NCI-H526 (cell line): ENCODE results near the gene ERG28.
A peak's percentile ranks its signal among the peaks of the same experiment; 100 is the strongest.
"Not testable (repeated sequence)": the region's sequence is repeated elsewhere in the genome, so short reads cannot be mapped to it uniquely, and the experiment has no call there.

Source experiments
- DNase-seq, 2 experiments: peaks; one replicate each; lab custom pipeline; 2025; lab: John Stamatoyannopoulos, UW

The ERG28 gene, protein sequence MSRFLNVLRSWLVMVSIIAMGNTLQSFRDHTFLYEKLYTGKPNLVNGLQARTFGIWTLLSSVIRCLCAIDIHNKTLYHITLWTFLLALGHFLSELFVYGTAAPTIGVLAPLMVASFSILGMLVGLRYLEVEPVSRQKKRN

DNA sequence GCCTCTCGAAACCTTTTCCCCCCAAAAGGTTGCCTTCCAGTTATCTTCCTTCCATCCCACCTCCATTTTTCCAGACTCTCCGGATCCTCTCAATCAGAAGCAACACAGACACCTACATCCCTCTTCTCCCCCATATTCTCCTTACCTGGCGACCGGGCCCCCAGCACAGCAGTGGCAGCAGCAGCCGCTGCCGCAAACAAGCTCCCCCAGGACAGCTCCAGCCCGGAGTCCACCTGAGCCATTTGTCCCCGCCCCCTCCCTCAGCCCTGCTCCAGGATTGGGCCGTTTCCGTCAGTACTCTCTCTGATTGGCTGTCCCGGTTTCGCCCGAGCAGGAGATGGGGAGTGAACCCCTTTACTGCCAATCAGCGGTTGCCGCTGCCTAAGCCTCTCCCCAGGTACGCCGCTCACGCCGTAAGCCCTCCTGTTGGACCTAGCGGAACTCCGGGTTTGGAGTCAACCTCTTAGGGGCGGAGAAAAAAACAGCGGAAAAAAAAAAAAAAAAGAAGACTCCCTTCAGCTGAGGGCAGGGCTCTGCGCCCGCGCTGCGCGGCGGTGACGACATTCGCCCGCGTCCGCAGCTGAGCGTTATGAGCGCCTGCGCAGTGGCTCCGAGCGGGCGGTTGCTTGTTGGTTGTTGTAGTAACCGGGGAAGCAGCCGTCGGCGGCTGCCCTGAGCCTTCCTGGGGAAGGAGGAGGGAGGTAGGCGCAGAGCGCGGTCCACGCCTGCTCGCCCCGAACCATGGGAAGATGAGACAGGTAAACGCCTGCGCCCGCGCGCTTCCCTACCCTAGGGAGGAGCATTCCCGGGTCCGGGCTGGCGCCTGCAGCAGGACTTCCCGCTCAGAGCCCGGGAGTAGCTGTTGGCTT, at the start of gene ERG28, which contains the start of gene TTLL5:
TSS of gene ERG28 (minus strand) at position 247 of the 869 bp plus-strand sequence. CDS start 3,374 bp downstream, outside the sequence.
TSS of gene TTLL5 (plus strand) at position 617 of the 869 bp plus-strand sequence. CDS start 1,904 bp downstream, outside the sequence.
- peak; percentile 99 to 100 for DNase-seq

DNA sequence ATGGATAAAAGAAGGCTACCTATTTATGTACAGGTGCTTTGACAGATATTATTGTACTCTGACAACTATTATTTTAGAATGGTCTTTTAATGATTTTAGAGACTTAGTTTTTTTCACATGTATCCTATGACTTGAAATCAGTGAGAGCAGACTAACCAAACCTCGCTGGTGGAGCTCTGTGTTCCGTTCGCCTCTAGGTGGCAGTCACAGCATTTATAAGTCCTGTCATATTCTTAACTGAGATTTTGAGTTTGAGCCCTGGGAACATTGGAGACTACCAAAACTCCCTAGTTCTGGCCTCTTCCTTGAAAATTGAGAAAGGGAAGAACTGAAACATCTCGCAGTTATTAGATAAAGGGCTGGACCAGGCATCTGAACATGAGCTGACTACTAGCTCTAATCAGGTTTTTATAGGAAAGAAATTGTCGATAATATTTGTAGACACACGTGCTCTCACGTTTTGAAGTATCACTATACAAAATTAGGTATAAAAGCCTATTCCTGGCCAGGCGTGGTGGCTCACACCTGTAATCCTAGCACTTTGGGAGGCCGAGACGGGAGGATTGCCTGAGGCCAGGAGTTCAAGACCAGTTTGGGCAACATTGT, 48.6 kb upstream of the ERG28 start:
- peak; percentile 34 to 80 for DNase-seq

DNA sequence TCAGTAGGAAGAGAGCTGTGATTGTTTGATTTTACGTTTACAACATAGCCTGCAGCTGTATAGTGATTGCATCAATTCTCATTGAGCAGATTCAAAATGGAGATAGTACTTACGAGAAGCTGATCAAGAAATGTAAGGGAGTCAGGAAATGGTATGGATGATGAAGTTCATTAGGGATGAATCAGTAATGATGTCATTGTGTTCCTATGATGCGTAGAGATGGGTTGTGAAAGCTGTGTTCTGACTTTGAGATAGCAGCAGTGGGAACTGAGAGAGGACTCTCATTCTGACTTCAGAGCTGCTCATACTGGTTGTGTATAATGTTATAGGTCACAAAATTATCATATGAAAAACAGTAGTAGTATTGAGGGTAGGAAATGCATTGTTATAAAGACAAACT, 44.3 kb upstream of the ERG28 start:
- no peak for DNase-seq

DNA sequence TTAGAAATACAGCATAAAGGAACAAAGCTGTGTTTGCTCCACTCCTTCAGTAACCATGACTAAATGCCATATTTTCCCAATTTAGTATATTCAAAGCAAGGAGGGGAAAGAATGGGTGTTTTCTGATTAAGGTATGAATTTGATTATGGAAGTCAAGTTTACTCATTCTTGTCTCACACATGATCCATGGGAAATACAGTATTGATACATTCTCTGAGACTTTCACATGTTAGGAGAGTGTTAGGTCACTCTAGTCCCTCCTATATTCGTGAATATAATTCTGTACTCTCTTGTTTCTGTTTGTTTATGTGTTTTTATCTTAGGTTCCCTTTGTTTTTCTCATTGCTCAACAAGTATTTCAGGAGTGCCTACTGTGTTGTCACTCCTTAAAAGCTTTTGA, 42.8 kb upstream of the ERG28 start:
- DNase-seq: no peak

DNA sequence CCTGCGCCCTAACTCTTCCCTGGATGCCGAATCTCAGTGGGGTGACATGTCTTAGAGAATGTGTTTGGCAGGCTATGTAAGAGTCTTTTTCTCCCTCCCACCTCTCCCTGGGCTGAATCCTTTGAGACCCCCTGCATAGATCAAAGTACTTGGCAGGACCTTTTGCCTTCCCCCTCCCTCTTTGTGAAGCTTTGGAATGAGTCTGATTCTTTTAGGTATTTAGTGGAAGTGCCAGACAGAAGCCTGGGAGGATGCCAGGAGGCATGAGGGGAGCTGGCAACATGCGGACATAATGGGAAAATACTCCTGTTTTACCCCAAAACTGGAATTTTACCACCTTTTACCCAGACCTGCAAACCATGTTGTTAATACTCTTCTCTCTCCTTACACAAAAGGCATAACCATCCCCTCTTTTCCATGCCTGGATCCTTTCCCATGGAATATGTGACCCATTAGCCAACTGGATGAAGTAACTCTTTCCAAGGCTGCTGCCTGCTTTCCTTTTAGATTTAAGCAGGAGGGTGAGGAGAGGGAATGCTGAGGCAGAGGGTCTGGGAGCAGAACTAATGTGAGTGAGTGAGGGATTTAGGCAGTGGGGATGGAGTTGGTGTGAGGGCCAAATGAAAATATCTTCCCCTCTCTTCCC, 42.1 kb upstream of the ERG28 start:
- DNase-seq: no peak

DNA sequence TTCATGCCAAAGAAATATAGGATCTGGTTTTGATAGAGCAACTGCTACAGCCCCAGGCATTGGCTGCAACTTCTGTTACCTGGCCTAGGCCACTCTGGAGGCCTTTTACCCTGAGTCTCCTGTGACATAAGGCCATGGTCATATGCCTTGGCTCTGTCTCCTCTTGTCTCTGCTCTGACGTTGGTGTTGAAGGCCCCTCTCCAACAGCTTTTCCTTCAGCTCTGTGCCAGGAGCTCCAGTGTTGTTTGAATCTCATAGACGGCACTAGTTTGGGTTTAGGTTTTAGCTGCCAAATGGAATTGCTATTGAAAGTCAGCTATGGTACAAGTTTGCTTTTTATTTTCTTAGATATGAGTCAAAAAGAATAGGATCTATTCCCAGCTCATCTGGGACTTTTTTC, 41.4 kb upstream of the ERG28 start:
- no peak for DNase-seq

DNA sequence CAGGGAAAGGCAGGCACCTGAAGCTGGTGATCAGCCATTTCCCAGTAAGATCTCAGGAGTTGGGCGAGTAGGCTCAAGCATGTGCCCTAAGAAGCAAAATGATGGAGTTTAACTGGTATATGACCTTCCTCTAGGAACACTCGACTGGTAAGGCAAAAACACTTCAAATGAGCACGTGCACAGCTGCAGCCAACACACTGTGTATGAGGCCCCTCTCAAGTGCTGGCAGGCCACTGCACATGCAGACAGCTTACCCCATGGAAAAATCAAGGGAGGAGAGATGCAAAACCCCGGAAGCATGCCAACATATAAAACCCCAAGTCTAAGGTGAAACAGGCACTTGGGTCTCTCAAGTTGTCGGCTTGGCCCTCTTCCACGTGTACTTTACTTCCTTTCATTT, 39.6 kb upstream of the ERG28 start:
- no peak for DNase-seq

DNA sequence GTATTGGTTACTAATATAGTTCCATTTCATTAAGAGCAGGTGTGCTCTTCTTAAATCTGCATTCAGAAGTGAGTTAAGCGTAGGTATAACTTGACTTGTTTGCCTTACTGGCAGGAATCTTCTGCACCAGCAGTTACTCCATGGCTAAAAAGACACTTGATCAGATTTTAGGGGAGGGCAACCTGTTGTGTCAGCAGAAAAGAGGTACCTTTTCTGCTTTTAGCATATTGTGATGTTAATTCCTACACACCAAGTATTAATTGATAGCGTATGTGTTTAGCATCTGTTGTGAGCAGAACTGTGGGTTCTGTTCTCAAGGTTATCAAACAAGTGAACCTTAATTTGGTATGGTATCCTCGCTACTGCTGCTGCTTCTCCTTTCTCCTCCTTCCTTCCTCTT, 38.7 kb upstream of the ERG28 start:
- DNase-seq: no peak

DNA sequence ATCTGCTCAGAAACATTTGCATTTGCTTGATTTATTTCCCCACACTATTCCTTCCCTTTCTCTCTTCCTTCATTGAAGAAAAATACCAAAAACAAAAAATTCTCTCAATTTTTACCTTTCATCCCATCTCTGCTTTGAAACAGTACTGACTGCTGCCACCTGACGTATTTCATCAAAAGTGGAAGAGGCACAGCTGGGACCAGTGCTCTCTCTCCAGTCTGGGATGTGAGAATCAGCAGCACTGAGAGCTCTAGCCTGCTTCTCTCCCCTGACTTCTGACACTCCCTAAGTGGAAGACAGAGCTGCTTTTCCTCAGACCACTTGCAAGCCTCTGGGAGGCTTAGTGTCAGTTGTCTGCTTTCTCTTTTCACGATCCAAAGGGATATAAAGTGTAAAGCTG, 37.2 kb upstream of the ERG28 start:
- DNase-seq: no peak

DNA sequence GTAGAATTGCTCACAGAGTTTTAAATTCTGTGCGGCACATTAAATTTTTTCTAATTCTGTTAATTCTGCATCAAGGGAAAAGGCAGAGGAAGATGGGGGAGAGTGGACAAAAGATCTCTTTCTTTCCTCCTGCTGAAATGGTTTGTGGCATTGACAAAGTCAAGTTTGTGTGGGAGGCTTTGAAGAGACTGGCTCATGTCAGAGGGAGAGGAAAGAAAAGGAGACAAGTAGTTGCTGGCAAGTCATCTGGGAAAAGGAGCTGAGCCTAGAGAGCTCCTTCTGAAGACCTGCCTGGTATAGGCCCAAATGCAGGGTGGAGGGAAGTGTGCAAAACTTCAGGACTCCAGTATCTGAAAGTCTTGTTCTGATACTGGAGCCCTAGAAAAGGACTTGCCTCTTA, 36.7 kb upstream of the ERG28 start:
- DNase-seq: no peak

DNA sequence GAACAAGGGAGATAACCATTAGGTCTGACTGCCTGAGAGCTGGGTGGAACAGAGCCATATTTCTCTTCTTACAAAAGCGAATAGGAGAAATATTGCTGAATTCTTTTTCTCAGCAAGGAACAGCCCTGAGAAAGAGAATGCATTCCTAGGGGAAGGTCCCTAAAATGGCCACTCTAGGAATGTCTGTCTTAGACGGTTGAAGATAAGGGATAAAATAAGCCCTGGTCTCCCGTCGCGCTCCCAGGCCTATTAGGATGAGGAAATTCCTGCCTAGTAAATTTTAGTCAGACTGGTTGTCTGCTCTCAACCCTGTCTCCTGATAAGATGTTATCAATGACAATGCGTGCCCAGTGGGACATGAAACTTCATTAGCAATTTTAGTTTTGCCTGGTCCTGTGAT, 34.3 kb upstream of the ERG28 start:
- not testable (repeated sequence) for DNase-seq

DNA sequence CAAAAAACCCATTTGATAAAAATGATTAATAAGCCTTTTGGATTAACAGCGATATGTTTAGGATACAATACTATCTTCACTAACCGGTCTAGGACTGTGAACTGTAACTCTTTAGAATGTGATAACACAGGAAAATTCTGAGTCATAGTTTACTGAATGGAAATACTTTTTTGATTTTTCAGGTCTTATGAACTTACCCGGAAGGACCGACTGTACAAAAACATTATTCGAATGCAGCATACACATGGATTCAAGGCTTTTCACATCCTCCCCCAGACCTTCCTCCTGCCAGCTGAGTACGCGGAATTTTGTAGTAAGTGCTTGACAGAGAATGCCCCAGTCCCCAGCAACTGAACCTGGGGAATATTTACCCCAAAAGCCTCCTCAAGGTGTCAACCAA, 29.3 kb upstream of the ERG28 start:
- DNase-seq: no peak

DNA sequence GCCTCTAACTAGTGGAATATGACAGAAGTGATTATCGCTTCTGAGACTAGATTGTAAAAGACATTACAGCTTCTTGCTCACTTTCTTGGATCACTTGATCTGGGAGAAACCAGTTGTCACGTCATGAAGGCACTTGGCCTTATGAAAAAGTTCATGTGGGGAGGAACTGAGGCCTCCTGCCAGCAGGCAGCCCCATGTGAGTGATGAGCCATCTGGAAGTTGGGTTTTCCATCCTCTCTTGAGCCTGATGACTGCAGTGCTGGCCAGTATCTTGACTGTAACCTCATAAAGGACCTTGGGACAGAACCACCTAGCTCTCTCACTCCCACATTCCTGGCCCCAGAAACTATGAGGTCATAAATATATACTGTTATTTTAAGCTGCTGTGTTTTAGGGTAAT, 28.3 kb upstream of the ERG28 start:
- DNase-seq: no peak

DNA sequence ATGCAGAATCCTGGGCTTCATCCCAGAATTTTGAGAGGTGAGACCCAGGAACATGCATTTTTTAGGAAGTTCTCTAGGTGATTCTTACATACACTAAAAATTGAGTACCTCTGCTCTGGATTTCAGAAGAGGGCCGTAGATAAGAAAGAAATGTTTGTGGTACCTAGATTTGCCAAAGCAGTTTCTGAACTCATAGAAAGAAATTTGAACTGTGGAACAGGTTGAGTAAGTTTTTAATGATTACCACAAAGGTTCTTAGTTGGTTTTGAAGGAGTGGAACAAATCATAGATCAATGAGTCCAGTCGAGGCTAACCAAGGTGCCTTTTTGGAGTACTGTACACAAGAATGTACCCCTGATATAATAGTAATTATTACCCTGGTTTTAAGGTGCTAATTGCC, 25.2 kb upstream of the ERG28 start:
- no peak for DNase-seq

DNA sequence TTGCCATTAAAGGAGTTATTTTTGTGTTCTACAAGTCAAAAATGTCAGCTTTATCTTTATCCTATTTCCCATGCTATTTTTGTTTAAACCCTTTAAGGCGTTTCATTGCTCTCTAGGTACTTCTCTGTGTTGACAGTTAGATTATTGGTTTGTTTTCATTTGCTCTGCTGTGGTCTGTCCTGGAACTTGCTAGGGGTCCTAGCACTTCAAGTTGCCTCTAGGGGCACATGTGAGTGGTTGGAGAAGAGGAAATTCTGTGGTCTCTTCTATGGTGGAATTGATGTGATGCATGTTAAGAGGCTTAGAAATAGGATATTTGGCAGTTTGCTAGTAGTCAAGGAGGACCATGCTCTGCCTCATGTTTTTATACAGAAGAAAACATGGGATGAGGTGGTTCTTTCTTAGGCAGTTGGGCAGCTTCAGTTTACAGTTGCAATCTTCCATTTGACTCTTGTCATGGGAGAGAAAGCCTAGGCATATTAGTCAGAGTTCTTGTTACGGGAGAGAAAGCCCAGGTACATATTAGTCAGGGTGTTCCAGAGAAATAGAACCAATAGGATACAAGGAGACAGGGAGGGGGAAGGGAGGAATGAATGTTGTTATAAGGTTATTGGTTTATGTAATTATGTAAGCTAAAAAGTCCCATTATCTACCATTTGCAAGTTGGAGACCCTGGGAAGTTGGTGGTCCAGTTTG, 14.7 kb upstream of the ERG28 start:
- no peak for DNase-seq

DNA sequence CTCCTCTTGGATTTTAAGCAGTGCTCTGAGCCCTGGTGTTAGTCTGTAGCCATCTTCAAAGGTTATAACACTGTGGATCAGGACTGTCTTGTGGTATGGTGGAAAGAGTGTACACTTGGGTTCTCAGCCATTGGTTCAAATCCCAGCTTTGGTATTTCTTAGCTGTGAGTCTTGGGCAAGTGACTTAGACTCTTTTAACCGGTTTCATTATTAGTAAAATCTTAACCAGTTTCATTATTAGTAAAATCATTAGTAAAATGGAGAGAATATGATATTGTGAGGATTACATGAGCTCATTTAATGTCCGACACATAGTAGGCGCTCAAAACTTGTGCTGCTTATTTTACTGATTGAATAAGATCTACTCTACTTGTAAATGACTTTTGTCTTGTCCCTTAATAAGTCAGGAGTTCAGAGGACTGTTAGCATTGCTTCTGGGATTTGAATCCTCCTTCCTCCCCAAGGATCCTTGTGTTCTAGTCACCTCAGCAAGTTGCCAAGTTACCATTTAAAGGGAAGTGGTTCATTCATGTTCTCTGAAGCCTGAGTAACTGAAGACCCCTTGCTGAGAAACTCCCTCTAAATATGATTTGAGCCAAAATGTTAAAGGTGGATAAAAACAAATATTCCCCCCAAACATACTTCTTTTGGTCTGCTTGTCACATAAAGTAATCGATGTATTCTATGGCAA, 12.8 kb upstream of the ERG28 start:
- DNase-seq: no peak

DNA sequence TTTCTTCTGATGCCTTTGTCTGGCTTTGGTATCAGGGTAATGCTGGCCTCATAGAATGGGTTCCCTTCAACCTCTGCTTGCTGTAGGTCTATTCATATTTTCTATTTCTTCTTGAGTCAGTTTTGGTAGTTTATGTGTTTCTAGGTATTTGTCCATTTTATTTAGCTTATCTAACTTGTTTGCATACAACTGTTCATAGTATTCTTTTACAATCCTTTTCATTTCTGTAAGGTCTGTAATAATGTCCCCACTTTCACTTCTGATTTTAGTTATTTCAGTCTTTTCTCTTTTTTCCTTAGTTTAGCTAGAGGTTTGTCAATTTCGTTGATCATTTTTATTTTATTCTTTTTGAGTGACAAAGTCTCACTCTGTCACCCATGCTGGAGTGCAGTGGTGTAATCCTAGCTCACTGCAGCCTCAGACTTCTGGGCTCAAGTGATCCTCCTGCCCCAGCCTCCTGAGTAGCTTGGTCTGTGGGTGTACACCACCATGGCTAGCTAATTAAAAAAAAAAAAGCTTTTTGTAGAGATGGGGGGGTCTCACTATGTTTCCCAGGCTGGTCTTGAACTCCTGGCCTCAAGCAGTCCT, 12.0 kb upstream of the ERG28 start:
- no peak for DNase-seq

DNA sequence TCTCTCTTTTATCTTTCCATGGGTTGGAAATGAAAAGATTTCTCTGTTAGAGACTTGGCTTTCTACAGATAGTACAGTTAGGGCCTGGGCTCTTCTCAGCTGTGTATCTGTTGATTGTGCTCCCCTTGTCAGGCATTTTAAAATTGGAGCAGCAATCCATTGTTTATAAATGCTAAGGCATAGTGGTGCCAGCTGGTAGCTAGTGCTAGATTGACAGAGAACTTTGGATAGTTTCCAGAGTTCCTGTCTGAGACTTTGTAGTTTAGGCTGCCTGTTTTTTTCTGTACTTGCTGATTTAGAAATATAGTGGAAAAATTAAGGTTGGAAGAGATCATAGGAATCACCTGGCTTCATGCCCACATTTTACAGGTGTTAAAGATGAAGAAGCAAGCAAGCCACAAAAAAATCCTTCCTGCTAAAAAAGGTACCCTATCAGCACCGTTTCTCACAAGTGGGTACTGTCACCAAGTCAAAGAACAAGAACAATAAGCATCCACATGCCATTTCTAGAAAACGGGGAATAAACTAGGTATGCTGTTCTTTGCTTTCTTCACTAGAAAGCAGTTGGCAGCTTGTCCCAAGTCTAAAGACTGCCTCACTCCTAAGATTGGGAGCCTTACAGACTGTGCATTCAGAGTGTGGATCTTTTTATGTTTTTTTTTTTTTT, 6.6 kb upstream of the ERG28 start:
- DNase-seq: no peak

DNA sequence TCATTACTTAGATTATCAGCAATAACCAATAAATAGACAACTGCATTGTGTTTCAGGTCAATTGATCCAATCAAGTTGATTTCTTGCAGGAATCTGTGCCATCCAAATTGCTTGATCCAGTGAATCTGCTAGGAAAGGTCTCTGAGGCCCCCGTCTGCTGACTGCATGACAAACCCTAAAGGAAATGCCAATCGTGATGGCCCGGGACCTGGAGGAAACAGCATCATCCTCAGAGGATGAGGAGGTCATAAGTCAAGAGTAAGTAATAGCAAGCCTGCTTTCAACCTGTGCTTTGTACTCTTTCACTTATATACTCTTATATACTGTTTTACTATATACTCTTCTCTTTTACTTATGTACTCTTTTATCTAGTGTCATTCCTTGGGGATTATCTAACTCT, 2.3 kb upstream of the ERG28 start:
- DNase-seq: no peak

DNA sequence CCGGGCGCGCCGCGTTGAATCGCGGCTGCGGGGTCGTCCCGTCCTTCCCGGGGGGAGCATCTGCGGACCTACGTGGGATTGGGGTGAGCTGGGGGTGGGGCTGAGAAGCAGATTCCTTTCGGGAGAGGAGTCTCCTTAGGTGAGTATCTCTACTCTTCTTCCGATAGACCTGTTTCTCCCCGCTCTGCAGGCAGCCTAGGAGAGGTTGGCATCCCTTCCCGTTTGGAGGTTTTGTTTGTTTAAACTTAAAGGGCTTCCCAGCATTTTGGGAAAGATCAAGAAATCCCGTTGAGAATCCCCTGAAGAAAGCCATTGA, 781 bp upstream of the ERG28 start:
- DNase-seq: no peak

DNA sequence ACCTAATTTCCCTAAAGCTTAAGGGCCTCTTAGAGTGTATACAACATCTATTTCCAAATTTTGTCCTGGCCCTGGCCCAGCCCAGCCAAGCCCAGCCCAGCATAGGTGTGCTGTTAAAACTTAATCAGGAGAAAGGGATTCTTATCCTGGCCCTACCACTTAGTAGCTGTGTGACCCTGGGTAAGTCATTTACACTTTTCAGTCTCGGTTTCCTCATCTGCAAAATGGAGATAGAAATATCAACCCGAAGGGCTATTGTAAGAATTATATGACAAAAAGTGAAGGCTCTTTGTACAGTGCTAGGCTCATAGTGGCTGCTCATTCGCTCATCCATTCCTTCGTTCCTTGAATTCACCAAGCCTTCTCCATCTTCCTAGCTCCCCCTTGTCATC, 442 bp downstream of the ERG28 start:
- no peak for DNase-seq
